Uterus (tissue), 2 donors: Measurements from ENCODE around the gene ASPSCR1.

Experiments
- CTCF ChIP-seq, 4 experiments: fragments of 200-600 bp in 2 of 4; fragments of 450-650 bp in 2 of 4; sonication (generic) in 2 of 4; IDR thresholded peaks; one replicate each; pipeline ENCODE4 v1.5.1; 2016 to 2019; ENCODE audit warnings: antibody characterized with exemption in 4 of 4, mild to moderate bottlenecking in 2 of 4, moderate library complexity in 1 of 4
- POLR2A ChIP-seq, 2 donors: fragments of 450-650 bp; IDR thresholded peaks; one replicate each; pipeline ENCODE4 v1.6.1; 2016; ENCODE audit warnings: antibody characterized with exemption in 2 of 2, mild to moderate bottlenecking in 1 of 2, moderate library complexity in 1 of 2

DNA sequence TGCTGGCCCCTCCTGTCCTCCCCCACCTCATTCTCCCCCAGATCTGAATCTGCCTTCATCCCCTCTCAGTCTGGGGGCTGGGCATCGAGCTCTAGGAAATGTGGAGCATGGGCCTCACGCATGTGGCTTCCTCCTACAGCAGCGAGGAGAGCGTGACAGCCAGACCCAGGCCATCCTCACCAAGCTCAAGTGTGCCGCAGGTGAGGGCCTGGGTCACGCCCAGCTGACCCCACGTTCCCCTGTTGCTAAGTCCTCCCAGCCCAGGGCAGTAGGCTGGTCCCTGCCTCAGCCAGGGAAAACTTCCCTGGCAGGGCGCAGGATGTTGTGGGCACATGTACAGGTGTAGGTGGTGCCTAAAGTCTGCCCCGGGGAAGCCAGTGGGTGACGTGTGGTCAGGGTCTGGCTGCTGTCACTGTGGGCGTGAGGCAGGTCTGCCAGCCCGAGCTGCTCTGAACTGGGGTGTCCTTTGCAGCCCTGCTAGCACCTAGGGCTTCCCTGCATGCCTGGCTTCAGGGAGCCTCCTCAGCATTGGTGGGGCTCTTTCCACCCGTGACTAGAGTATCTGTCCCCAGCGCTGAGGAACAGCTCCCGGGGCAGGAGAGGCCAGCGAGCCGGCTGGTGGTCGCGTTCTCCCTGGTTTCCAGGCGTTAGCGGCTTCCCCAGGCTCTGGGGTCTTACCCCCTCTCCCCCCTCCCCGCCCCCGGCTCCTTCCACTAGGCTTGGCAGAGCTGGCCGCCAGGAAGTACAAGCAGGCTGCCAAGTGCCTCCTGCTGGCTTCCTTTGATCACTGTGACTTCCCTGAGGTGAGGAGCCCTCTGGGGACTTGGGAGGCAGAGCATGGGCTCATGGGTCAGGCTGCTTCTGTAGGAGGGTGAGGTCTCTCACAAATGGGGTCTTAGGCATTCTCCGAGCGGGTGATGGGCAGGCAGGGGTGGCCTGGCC lies 77.9 kb downstream of the ASPSCR1 start:
- TF ChIP-seq CTCF (IDR thresholded peaks at IDR 0.05) (no peak), POLR2A (IDR thresholded peaks at IDR 0.05) (no peak)
